Measurements from ENCODE around the gene BANF1. TPM values are rescaled to one million over a fixed set of nuclear protein-coding genes. Genes with fewer than 3 reads are reported as not detected.
A peak's percentile ranks its signal among the peaks of the same experiment; 100 is the strongest.

Gene BANF1
- total RNA-seq, 1 experiment from 2014 or later = 269 TPM

DNA sequence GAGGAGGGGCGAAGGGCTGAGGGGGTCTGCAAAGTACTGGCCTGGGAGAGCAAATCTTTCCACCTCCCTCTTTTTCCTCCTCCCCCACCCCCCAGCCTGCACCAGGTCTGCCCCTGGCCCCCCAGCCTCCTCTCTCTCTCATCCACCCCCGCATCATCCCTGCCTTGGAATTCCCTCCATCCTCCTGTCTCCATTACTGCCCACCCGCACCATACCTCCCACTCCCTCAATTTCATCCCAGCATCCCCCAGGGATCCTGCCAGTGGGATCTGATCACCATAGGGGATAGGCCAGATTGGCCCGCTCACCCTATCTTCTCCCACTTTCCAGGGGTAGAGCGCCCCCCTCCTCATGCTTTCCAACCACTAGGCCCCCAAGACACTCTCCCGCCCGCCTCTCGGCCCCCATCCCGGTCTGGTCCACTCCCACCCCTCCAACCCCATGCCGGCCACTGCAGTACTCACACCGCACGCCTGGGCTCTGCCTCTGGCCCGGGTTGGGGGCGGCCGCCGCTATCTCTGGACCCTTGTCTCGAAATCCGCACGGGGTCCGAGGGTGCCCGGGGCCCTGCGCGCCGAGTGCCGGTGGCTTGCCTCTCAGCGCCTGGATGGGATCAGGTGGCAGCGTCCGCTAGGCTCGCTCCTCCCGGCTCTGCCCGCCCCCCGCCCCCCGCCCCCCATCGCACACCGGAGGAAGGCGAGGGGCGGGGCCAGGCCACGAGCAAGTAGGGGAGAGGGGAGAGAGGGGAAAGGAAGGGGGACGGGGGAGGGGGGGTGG, 46.4 kb downstream of the BANF1 start, which contains the start of gene GAL3ST3:
Gene GAL3ST3, minus strand, starts transcription at position 615 of the 777 bp plus-strand sequence. CDS start 3,746 bp downstream, outside the sequence.
- ChIA-PET CTCF (interaction anchor here (1.0 to 1.3 kb wide), 3 partner anchors 26 to 164 kb away, joined by 3 to 6 read pairs (median 3); no protein-coding TSS in a partner anchor), POLR2A (no interaction called here)
- no peak within 1 kb of the TSS for H3K27ac Mint-ChIP-seq
- peak; percentile 71 for DNase-seq (ENCODE audit: low spot score)
- no peaks in the 10 kb centered on the region for H3K9me3 Mint-ChIP-seq
- peaks cover 22% of the 10 kb centered on the region for H3K36me3 Mint-ChIP-seq
- no peaks in the 10 kb centered on the region for H3K27me3 Mint-ChIP-seq (ENCODE audit: low read depth)
- H3K4me1 Mint-ChIP-seq = peaks cover 48% of the 10 kb centered on the region
- H3K4me3 Mint-ChIP-seq = peak within 1 kb of the TSS; percentile 84
- ATAC-seq = peak; percentile 12
- TF ChIP-seq, protein P1, sequence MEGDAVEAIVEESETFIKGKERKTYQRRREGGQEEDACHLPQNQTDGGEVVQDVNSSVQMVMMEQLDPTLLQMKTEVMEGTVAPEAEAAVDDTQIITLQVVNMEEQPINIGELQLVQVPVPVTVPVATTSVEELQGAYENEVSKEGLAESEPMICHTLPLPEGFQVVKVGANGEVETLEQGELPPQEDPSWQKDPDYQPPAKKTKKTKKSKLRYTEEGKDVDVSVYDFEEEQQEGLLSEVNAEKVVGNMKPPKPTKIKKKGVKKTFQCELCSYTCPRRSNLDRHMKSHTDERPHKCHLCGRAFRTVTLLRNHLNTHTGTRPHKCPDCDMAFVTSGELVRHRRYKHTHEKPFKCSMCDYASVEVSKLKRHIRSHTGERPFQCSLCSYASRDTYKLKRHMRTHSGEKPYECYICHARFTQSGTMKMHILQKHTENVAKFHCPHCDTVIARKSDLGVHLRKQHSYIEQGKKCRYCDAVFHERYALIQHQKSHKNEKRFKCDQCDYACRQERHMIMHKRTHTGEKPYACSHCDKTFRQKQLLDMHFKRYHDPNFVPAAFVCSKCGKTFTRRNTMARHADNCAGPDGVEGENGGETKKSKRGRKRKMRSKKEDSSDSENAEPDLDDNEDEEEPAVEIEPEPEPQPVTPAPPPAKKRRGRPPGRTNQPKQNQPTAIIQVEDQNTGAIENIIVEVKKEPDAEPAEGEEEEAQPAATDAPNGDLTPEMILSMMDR (IDR thresholded peaks at IDR 0.05) = no peak
- TF ChIP-seq NR3C1 (CRISPR knock-in tag; conservative IDR thresholded peaks at IDR 0.05; ENCODE audit: low read depth) (no peak), NFATC4 (CRISPR knock-in tag; IDR thresholded peaks at IDR 0.05) (no peak), ZNF219 (CRISPR knock-in tag; IDR thresholded peaks at IDR 0.05; ENCODE audit: borderline replicate concordance) (no peak), ZNF317 (CRISPR knock-in tag; IDR thresholded peaks at IDR 0.05; ENCODE audit: borderline replicate concordance, low read depth) (no peak), NR1H2 (CRISPR knock-in tag; IDR thresholded peaks at IDR 0.05) (no peak), GRHL2 (CRISPR knock-in tag; IDR thresholded peaks at IDR 0.05; ENCODE audit: insufficient replicate concordance, severe bottlenecking) (no peak), FOXK1 (CRISPR knock-in tag; IDR thresholded peaks at IDR 0.05) (0 out of 2 replicates have a peak, but pooled peaks have one; percentile 26), TEAD1 (CRISPR knock-in tag; IDR thresholded peaks at IDR 0.05) (0 out of 2 replicates have a peak, but pooled peaks have one; percentile 46), SP1 (CRISPR knock-in tag; conservative IDR thresholded peaks at IDR 0.05) (peak; percentile 86), FOXP1 (CRISPR knock-in tag; IDR thresholded peaks at IDR 0.05; ENCODE audit: borderline replicate concordance) (peak; percentile 64; the same call in 1 of the 2 replicates)
- TF ChIP-seq, protein P2, sequence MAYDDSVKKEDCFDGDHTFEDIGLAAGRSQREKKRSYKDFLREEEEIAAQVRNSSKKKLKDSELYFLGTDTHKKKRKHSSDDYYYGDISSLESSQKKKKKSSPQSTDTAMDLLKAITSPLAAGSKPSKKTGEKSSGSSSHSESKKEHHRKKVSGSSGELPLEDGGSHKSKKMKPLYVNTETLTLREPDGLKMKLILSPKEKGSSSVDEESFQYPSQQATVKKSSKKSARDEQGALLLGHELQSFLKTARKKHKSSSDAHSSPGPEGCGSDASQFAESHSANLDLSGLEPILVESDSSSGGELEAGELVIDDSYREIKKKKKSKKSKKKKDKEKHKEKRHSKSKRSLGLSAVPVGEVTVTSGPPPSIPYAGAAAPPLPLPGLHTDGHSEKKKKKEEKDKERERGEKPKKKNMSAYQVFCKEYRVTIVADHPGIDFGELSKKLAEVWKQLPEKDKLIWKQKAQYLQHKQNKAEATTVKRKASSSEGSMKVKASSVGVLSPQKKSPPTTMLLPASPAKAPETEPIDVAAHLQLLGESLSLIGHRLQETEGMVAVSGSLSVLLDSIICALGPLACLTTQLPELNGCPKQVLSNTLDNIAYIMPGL (CRISPR knock-in tag; IDR thresholded peaks at IDR 0.05) = peak; percentile 68; the same call in 1 of the 2 replicates
- TF ChIP-seq, protein P3, sequence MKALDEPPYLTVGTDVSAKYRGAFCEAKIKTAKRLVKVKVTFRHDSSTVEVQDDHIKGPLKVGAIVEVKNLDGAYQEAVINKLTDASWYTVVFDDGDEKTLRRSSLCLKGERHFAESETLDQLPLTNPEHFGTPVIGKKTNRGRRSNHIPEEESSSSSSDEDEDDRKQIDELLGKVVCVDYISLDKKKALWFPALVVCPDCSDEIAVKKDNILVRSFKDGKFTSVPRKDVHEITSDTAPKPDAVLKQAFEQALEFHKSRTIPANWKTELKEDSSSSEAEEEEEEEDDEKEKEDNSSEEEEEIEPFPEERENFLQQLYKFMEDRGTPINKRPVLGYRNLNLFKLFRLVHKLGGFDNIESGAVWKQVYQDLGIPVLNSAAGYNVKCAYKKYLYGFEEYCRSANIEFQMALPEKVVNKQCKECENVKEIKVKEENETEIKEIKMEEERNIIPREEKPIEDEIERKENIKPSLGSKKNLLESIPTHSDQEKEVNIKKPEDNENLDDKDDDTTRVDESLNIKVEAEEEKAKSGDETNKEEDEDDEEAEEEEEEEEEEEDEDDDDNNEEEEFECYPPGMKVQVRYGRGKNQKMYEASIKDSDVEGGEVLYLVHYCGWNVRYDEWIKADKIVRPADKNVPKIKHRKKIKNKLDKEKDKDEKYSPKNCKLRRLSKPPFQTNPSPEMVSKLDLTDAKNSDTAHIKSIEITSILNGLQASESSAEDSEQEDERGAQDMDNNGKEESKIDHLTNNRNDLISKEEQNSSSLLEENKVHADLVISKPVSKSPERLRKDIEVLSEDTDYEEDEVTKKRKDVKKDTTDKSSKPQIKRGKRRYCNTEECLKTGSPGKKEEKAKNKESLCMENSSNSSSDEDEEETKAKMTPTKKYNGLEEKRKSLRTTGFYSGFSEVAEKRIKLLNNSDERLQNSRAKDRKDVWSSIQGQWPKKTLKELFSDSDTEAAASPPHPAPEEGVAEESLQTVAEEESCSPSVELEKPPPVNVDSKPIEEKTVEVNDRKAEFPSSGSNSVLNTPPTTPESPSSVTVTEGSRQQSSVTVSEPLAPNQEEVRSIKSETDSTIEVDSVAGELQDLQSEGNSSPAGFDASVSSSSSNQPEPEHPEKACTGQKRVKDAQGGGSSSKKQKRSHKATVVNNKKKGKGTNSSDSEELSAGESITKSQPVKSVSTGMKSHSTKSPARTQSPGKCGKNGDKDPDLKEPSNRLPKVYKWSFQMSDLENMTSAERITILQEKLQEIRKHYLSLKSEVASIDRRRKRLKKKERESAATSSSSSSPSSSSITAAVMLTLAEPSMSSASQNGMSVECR (CRISPR knock-in tag; IDR thresholded peaks at IDR 0.05; ENCODE audit: borderline replicate concordance) = peak; percentile 53; the same call in 1 of the 2 replicates
- TF ChIP-seq, protein P4, sequence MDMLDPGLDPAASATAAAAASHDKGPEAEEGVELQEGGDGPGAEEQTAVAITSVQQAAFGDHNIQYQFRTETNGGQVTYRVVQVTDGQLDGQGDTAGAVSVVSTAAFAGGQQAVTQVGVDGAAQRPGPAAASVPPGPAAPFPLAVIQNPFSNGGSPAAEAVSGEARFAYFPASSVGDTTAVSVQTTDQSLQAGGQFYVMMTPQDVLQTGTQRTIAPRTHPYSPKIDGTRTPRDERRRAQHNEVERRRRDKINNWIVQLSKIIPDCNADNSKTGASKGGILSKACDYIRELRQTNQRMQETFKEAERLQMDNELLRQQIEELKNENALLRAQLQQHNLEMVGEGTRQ (CRISPR knock-in tag; IDR thresholded peaks at IDR 0.05) = peak; percentile 39; the same call in 1 of the 2 replicates
- TF ChIP-seq, protein P5, sequence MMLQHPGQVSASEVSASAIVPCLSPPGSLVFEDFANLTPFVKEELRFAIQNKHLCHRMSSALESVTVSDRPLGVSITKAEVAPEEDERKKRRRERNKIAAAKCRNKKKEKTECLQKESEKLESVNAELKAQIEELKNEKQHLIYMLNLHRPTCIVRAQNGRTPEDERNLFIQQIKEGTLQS (CRISPR knock-in tag; conservative IDR thresholded peaks at IDR 0.05) = no peak
- TF ChIP-seq, protein P6, sequence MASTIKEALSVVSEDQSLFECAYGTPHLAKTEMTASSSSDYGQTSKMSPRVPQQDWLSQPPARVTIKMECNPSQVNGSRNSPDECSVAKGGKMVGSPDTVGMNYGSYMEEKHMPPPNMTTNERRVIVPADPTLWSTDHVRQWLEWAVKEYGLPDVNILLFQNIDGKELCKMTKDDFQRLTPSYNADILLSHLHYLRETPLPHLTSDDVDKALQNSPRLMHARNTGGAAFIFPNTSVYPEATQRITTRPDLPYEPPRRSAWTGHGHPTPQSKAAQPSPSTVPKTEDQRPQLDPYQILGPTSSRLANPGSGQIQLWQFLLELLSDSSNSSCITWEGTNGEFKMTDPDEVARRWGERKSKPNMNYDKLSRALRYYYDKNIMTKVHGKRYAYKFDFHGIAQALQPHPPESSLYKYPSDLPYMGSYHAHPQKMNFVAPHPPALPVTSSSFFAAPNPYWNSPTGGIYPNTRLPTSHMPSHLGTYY (CRISPR knock-in tag; IDR thresholded peaks at IDR 0.05) = no peak
- TF ChIP-seq, protein P7, sequence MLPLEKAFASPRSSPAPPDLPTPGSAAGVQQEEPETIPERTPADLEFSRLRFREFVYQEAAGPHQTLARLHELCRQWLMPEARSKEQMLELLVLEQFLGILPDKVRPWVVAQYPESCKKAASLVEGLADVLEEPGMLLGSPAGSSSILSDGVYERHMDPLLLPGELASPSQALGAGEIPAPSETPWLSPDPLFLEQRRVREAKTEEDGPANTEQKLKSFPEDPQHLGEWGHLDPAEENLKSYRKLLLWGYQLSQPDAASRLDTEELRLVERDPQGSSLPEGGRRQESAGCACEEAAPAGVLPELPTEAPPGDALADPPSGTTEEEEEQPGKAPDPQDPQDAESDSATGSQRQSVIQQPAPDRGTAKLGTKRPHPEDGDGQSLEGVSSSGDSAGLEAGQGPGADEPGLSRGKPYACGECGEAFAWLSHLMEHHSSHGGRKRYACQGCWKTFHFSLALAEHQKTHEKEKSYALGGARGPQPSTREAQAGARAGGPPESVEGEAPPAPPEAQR (CRISPR knock-in tag; IDR thresholded peaks at IDR 0.05) = no peak
- TF ChIP-seq, protein P8, sequence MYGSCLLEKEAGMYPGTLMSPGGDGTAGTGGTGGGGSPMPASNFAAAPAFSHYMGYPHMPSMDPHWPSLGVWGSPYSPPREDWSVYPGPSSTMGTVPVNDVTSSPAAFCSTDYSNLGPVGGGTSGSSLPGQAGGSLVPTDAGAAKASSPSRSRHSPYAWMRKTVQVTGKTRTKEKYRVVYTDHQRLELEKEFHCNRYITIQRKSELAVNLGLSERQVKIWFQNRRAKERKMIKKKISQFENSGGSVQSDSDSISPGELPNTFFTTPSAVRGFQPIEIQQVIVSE (CRISPR knock-in tag; IDR thresholded peaks at IDR 0.05; ENCODE audit: borderline replicate concordance) = no peak
- TF ChIP-seq, protein P9, sequence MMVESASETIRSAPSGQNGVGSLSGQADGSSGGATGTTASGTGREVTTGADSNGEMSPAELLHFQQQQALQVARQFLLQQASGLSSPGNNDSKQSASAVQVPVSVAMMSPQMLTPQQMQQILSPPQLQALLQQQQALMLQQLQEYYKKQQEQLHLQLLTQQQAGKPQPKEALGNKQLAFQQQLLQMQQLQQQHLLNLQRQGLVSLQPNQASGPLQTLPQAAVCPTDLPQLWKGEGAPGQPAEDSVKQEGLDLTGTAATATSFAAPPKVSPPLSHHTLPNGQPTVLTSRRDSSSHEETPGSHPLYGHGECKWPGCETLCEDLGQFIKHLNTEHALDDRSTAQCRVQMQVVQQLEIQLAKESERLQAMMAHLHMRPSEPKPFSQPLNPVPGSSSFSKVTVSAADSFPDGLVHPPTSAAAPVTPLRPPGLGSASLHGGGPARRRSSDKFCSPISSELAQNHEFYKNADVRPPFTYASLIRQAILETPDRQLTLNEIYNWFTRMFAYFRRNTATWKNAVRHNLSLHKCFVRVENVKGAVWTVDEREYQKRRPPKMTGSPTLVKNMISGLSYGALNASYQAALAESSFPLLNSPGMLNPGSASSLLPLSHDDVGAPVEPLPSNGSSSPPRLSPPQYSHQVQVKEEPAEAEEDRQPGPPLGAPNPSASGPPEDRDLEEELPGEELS (CRISPR knock-in tag; IDR thresholded peaks at IDR 0.05) = 0 out of 2 replicates have a peak, but pooled peaks have one; percentile 10
